Fibroblast of lung (primary cell): ENCODE results near the gene IL23R. TPM values are rescaled to one million over a fixed set of nuclear protein-coding genes. Genes with fewer than 3 reads are reported as not detected.

Experiments used
- DNase-seq, 2 donors: peaks; one replicate each; pipeline versions ENCODE4 v3.0.0 to v3.0.0-alpha.2; 2010; ENCODE audit warnings: low read depth in 2 of 2
- H2AFZ ChIP-seq: 2 replicates; pipeline ENCODE4 v1.5.1; 2012; ENCODE audit warnings: low read length, control low read depth, inconsistent platforms
- H3K27ac ChIP-seq: 2 replicates; pipeline ENCODE4 v1.5.1; 2011; ENCODE audit warnings: low read length, control low read depth; ENCODE audit not compliant: insufficient read depth
- H3K27me3 ChIP-seq: 2 replicates; pipeline ENCODE4 v1.5.1; 2011; ENCODE audit warnings: mild to moderate bottlenecking, low read length; ENCODE audit not compliant: control insufficient read depth, insufficient read depth
- H3K36me3 ChIP-seq: 2 replicates; pipeline ENCODE4 v1.5.1; 2011; ENCODE audit warnings: low read length; ENCODE audit not compliant: control insufficient read depth, insufficient read depth
- H3K4me1 ChIP-seq: 2 replicates; pipeline ENCODE4 v1.5.1; 2011; ENCODE audit warnings: low read length; ENCODE audit not compliant: control insufficient read depth, insufficient read depth; ENCODE audit errors: extremely low read depth
- H3K4me2 ChIP-seq: 2 replicates; pipeline ENCODE4 v1.5.1; 2011; ENCODE audit warnings: low read length, control low read depth; ENCODE audit not compliant: insufficient read depth; ENCODE audit errors: extremely low read depth
- H3K4me3 ChIP-seq, 4 experiments: fragments of 200-600 bp in 1 of 4; sonication (generic) in 1 of 4; replicated peaks in 1 of 4; 2 replicates each; pipeline ENCODE4 v1.5.1; 2011 to 2016; ENCODE audit warnings: low read length in 4 of 4, low read depth in 3 of 4, mild to moderate bottlenecking in 3 of 4, control low read depth in 2 of 4, inconsistent platforms in 1 of 4, mixed read lengths in 1 of 4; ENCODE audit not compliant: insufficient read depth in 1 of 4; ENCODE audit errors: control extremely low read depth in 1 of 4
- H3K79me2 ChIP-seq: 2 replicates; pipeline ENCODE4 v1.5.1; 2012; ENCODE audit warnings: mild to moderate bottlenecking, low read length, inconsistent platforms; ENCODE audit not compliant: control insufficient read depth, insufficient read depth
- H3K9ac ChIP-seq: 2 replicates; pipeline ENCODE4 v1.5.1; 2011; ENCODE audit warnings: mild to moderate bottlenecking, low read length, control low read depth; ENCODE audit not compliant: insufficient read depth
- H3K9me3 ChIP-seq: 2 replicates; pipeline ENCODE4 v1.5.1; 2012; ENCODE audit warnings: low read depth, low read length; ENCODE audit not compliant: control insufficient read depth, insufficient read depth
- H4K20me1 ChIP-seq: 2 replicates; pipeline ENCODE4 v1.5.1; 2011; ENCODE audit warnings: low read length; ENCODE audit not compliant: control insufficient read depth, insufficient read depth; ENCODE audit errors: extremely low read depth
- CTCF ChIP-seq, 2 donors: IDR thresholded peaks in 1 of 2; conservative IDR thresholded peaks in 1 of 2; 1 replicate in 1 of 2; 2 replicates in 1 of 2; pipeline ENCODE4 v1.5.1; 2011 to 2012; ENCODE audit warnings: low read length in 2 of 2, control low read depth in 1 of 2, inconsistent platforms in 1 of 2, low read depth in 1 of 2, mild to moderate bottlenecking in 1 of 2
- EZH2 ChIP-seq: IDR thresholded peaks from 2 replicates; pipeline ENCODE4 v1.5.1; 2012; ENCODE audit warnings: low read length, control low read depth, mild to moderate bottlenecking; ENCODE audit errors: missing control alignments
- polyA plus RNA-seq, 2 donors: library from polyadenylated mRNA; depleted of rRNA in 1 of 2; stranded (reverse) in 1 of 2; unstranded in 1 of 2; fragments of >200 nt; gene quantifications; 2 replicates each; pipeline ENCODE4 v1.2.1, GENCODE V29; 2011 to 2012; ENCODE audit warnings: missing spikeins in 1 of 2
- total RNA-seq: library from RNA; depleted of rRNA; stranded (reverse); fragments of >200 nt; gene quantifications from 2 replicates; pipeline ENCODE4 v1.2.1, GENCODE V29; 2014

Gene IL23R
- total and polyA plus RNA-seq, 2 donors (not counting 1 experiment from before 2014, with no cell fraction given) = not detected

GRCh38 chr1:67165468-67166041, 699 bp upstream of the IL23R start:
- no peaks in the 10 kb centered on the region for H3K79me2 ChIP-seq
- no peak for TF ChIP-seq EZH2
- TF ChIP-seq CTCF (conservative IDR thresholded peaks at IDR 0.05 in 1 of 2, IDR thresholded peaks at IDR 0.05 in 1 of 2; ENCODE audit: low read depth in 1 of 2, low read length in 2 of 2) = no peak

GRCh38 chr1:67169496-67169895, 3.2 kb downstream of the IL23R start:
- DNase-seq = no peak
- H3K4me1 ChIP-seq = no peaks in the 10 kb centered on the region
- TF ChIP-seq EZH2 (no peak), CTCF (conservative IDR thresholded peaks at IDR 0.05 in 1 of 2, IDR thresholded peaks at IDR 0.05 in 1 of 2; ENCODE audit: low read depth in 1 of 2, low read length in 2 of 2) (no peak)
- H3K27me3 ChIP-seq = no peaks in the 10 kb centered on the region
- H3K4me3 ChIP-seq = no peak overlapping the region
- no peaks in the 10 kb centered on the region for H3K36me3 ChIP-seq
- H4K20me1 ChIP-seq = no peaks in the 10 kb centered on the region
- H3K9ac ChIP-seq = no peak overlapping the region
- no peak overlapping the region for H3K27ac ChIP-seq
- H3K9me3 ChIP-seq = no peaks in the 10 kb centered on the region
- H3K79me2 ChIP-seq = no peaks in the 10 kb centered on the region
- no peak overlapping the region for H3K4me2 ChIP-seq
- H2AFZ ChIP-seq = no peak overlapping the region

More at GRCh38 chr1:67165468-67166041, 699 bp upstream of the IL23R start:
- Histone ChIP-seq H3K27ac (no peak overlapping the region), H3K4me2 (no peak overlapping the region), H3K4me1 (no peaks in the 10 kb centered on the region), H3K4me3 (no peak overlapping the region), H2AFZ (no peak overlapping the region), H3K9me3 (no peaks in the 10 kb centered on the region), H3K36me3 (no peaks in the 10 kb centered on the region), H4K20me1 (no peaks in the 10 kb centered on the region), H3K9ac (no peak overlapping the region), H3K27me3 (no peaks in the 10 kb centered on the region)
- no peak for DNase-seq

GRCh38 chr1:67169932-67170331, 3.7 kb downstream of the IL23R start:
- Histone ChIP-seq H2AFZ (no peak overlapping the region), H4K20me1 (no peaks in the 10 kb centered on the region), H3K27ac (no peak overlapping the region), H3K9me3 (no peaks in the 10 kb centered on the region), H3K36me3 (no peaks in the 10 kb centered on the region), H3K4me2 (no peak overlapping the region), H3K4me1 (no peaks in the 10 kb centered on the region), H3K4me3 (no peak overlapping the region), H3K27me3 (no peaks in the 10 kb centered on the region), H3K79me2 (no peaks in the 10 kb centered on the region), H3K9ac (no peak overlapping the region)
- TF ChIP-seq EZH2 (no peak), CTCF (conservative IDR thresholded peaks at IDR 0.05 in 1 of 2, IDR thresholded peaks at IDR 0.05 in 1 of 2; ENCODE audit: low read depth in 1 of 2, low read length in 2 of 2) (no peak)
- DNase-seq = no peak
